ENCODE results near the gene TEX38. TPM values are rescaled to one million over a fixed set of nuclear protein-coding genes. Genes with fewer than 3 reads are reported as not detected.

The TEX38 gene
- total RNA-seq, 2 experiments from 2014 or later, result not detected

GRCh38 chr1:46682064-46682463 lies 10.4 kb downstream of the TEX38 start:
- Mint-ChIP-seq H3K27me3 (no peaks in the 10 kb centered on the region), H3K9me3 (no peaks in the 10 kb centered on the region), H3K27ac (no peak overlapping the region), H3K4me3 (no peak overlapping the region), H3K4me1 (ENCODE audit: low read depth) (peaks cover 7% of the 10 kb centered on the region), H3K36me3 (ENCODE audit: low read depth) (peaks cover 97% of the 10 kb centered on the region)
- Histone ChIP-seq H3K36me3 (ENCODE audit: insufficient read depth, low read length) (peaks cover 88% of the 10 kb centered on the region), H3K4me3 (ENCODE audit: low read length) (no peak overlapping the region), H3K27ac (ENCODE audit: low read depth in 1 of 2, low read length in 2 of 2) (no peak overlapping the region), H3K27me3 (ENCODE audit: control insufficient read depth in 1 of 2, insufficient read depth in 2 of 2, low read length in 2 of 2) (no peaks in the 10 kb centered on the region), H3K9me3 (ENCODE audit: control insufficient read depth in 1 of 2, insufficient read depth in 1 of 2, low read length in 2 of 2) (no peaks in the 10 kb centered on the region), H3K4me1 (ENCODE audit: insufficient read depth, low read length) (peaks cover 6% of the 10 kb centered on the region)
- intact Hi-C loops (cut with DNase I, micrococcal nuclease), result no loop called here
- ChIA-PET POLR2A (no interaction called here), CTCF (no interaction called here)
- ATAC-seq (ENCODE audit: poor library complexity) (no peak), DNase-seq (no peak)
- no peak for TF ChIP-seq CTCF (IDR thresholded peaks at IDR 0.05)

GRCh38 chr1:46684670-46685069 lies 13.0 kb downstream of the TEX38 start:
- no peaks in the 10 kb centered on the region for H3K27me3 Mint-ChIP-seq
- Histone ChIP-seq H3K9me3 (ENCODE audit: control insufficient read depth in 1 of 2, insufficient read depth in 1 of 2, low read length in 2 of 2) (no peaks in the 10 kb centered on the region), H3K36me3 (ENCODE audit: insufficient read depth, low read length) (peaks cover 95% of the 10 kb centered on the region), H3K4me3 (ENCODE audit: low read length) (no peak overlapping the region), H3K27ac (ENCODE audit: low read depth in 1 of 2, low read length in 2 of 2) (no peak overlapping the region), H3K4me1 (ENCODE audit: insufficient read depth, low read length) (no peaks in the 10 kb centered on the region), H3K27me3 (ENCODE audit: control insufficient read depth in 1 of 2, insufficient read depth in 2 of 2, low read length in 2 of 2) (no peaks in the 10 kb centered on the region)
- ATAC-seq (ENCODE audit: poor library complexity) (no peak), DNase-seq (no peak)
- intact Hi-C loops (cut with DNase I, micrococcal nuclease), result no loop called here
- peaks cover 100% of the 10 kb centered on the region for H3K36me3 Mint-ChIP-seq (ENCODE audit: low read depth)
- ChIA-PET POLR2A (interaction anchor here (1.1 kb wide), 1 partner anchor 9 kb away, joined by 3 read pairs; no protein-coding TSS in a partner anchor), CTCF (no interaction called here)
- H3K4me1 Mint-ChIP-seq (ENCODE audit: low read depth), result peaks cover 17% of the 10 kb centered on the region
- H3K27ac Mint-ChIP-seq, result no peak overlapping the region
- H3K9me3 Mint-ChIP-seq, result no peaks in the 10 kb centered on the region
- TF ChIP-seq CTCF (IDR thresholded peaks at IDR 0.05), result no peak
- no peak overlapping the region for H3K4me3 Mint-ChIP-seq

GRCh38 chr1:46686255-46686654 lies 14.6 kb downstream of the TEX38 start:
- H3K4me1 Mint-ChIP-seq (ENCODE audit: low read depth), result peaks cover 17% of the 10 kb centered on the region
- no peaks in the 10 kb centered on the region for H3K27me3 Mint-ChIP-seq
- H3K27ac ChIP-seq (ENCODE audit: low read depth in 1 of 2, low read length in 2 of 2), result no peak overlapping the region
- no peak overlapping the region for H3K4me3 Mint-ChIP-seq
- no peaks in the 10 kb centered on the region for H3K9me3 ChIP-seq (ENCODE audit: control insufficient read depth in 1 of 2, insufficient read depth in 1 of 2, low read length in 2 of 2)
- H3K36me3 Mint-ChIP-seq (ENCODE audit: low read depth), result peaks cover 100% of the 10 kb centered on the region
- no peaks in the 10 kb centered on the region for H3K9me3 Mint-ChIP-seq
- H3K27ac Mint-ChIP-seq, result peak overlapping the region; percentile 61
- no peaks in the 10 kb centered on the region for H3K27me3 ChIP-seq (ENCODE audit: control insufficient read depth in 1 of 2, insufficient read depth in 2 of 2, low read length in 2 of 2)
- DNase-seq (no peak), ATAC-seq (ENCODE audit: poor library complexity) (no peak)
- POLR2A ChIA-PET, result no interaction called here
- H3K4me3 ChIP-seq (ENCODE audit: low read length), result no peak overlapping the region
- intact Hi-C loops (cut with DNase I, micrococcal nuclease), result loop anchor here in 1 of 2 experiments (2.0 kb wide), 1 partner anchor 21 kb away; no protein-coding TSS in a partner anchor
- CTCF ChIA-PET, result no interaction called here
- TF ChIP-seq CTCF (IDR thresholded peaks at IDR 0.05), result no peak
- no peaks in the 10 kb centered on the region for H3K4me1 ChIP-seq (ENCODE audit: insufficient read depth, low read length)
- H3K36me3 ChIP-seq (ENCODE audit: insufficient read depth, low read length), result peaks cover 96% of the 10 kb centered on the region

Measured in CD4-positive, alpha-beta T cell (primary cell).